B cell (primary cell): ENCODE results near the gene FZD10.

Experiments
- EZH2 ChIP-seq: IDR thresholded peaks from 2 replicates; pipeline ENCODE4 v1.6.1; 2012; ENCODE audit warnings: borderline replicate concordance, low read depth, mild to moderate bottlenecking, moderate library complexity, low read length; ENCODE audit not compliant: insufficient read depth, poor library complexity, severe bottlenecking
- TF ChIP-seq, protein P1 (sequence below): fragments of 200-600 bp; IDR thresholded peaks from one replicate; pipeline ENCODE4 v1.8.0; 2022; ENCODE audit warnings: antibody characterized with exemption, mild to moderate bottlenecking

DNA sequence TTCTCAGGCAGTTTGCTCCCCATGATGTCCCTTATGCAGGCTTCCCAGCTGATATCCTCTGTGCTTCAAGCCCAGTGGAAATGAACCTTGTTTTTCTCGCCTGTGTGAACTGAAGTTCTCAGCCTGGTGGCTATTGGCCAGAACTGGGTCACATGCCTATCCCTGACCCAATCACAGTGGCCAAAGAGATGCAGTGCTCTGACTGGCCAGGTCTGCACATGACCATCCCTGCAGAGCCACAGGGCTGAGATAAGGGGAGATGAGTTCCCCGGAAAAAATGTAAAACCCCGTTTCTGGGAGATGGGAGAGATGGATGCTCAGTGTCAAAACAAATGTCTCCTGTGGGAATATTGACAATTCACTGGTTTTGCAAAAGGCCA is 34.7 kb upstream of the FZD10 start:
- TF ChIP-seq, protein P1, sequence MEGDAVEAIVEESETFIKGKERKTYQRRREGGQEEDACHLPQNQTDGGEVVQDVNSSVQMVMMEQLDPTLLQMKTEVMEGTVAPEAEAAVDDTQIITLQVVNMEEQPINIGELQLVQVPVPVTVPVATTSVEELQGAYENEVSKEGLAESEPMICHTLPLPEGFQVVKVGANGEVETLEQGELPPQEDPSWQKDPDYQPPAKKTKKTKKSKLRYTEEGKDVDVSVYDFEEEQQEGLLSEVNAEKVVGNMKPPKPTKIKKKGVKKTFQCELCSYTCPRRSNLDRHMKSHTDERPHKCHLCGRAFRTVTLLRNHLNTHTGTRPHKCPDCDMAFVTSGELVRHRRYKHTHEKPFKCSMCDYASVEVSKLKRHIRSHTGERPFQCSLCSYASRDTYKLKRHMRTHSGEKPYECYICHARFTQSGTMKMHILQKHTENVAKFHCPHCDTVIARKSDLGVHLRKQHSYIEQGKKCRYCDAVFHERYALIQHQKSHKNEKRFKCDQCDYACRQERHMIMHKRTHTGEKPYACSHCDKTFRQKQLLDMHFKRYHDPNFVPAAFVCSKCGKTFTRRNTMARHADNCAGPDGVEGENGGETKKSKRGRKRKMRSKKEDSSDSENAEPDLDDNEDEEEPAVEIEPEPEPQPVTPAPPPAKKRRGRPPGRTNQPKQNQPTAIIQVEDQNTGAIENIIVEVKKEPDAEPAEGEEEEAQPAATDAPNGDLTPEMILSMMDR: no peak
- TF ChIP-seq EZH2: no peak
